ENCODE data around the gene GIMAP1. TPM values are rescaled to one million over a fixed set of nuclear protein-coding genes. Genes with fewer than 3 reads are reported as not detected.

The GIMAP1 gene
- total RNA-seq, 1 donor from 2014 or later, result not detected

GRCh38 chr7:150745876-150746275 is 29.5 kb downstream of the GIMAP1 start:
- H3K27me3 Mint-ChIP-seq (ENCODE audit: unreplicated experiment), result peaks cover 38% of the 10 kb centered on the region

GRCh38 chr7:150746921-150747320 is 30.5 kb downstream of the GIMAP1 start:
- TF ChIP-seq CTCF (IDR thresholded peaks at IDR 0.05; ENCODE audit: partially characterized antibody, unreplicated experiment), result no peak
- Mint-ChIP-seq H3K27ac (ENCODE audit: unreplicated experiment) (no peak overlapping the region), H3K27me3 (ENCODE audit: unreplicated experiment) (peaks cover 33% of the 10 kb centered on the region), H3K4me3 (ENCODE audit: unreplicated experiment) (no peak overlapping the region), H3K4me1 (ENCODE audit: low read depth, unreplicated experiment) (no peaks in the 10 kb centered on the region), H3K9me3 (ENCODE audit: unreplicated experiment) (peaks cover 2% of the 10 kb centered on the region), H3K36me3 (ENCODE audit: unreplicated experiment) (no peaks in the 10 kb centered on the region)
- no peak for DNase-seq

More at GRCh38 chr7:150745876-150746275, 29.5 kb downstream of the GIMAP1 start:
- H3K27ac Mint-ChIP-seq (ENCODE audit: unreplicated experiment), result no peak overlapping the region
- H3K36me3 Mint-ChIP-seq (ENCODE audit: unreplicated experiment), result no peaks in the 10 kb centered on the region
- peaks cover 3% of the 10 kb centered on the region for H3K9me3 Mint-ChIP-seq (ENCODE audit: unreplicated experiment)
- DNase-seq, result no peak
- no peak overlapping the region for H3K4me3 Mint-ChIP-seq (ENCODE audit: unreplicated experiment)
- TF ChIP-seq CTCF (IDR thresholded peaks at IDR 0.05; ENCODE audit: partially characterized antibody, unreplicated experiment), result no peak
- H3K4me1 Mint-ChIP-seq (ENCODE audit: low read depth, unreplicated experiment), result no peaks in the 10 kb centered on the region

- Mint-ChIP-seq H3K4me3 (ENCODE audit: unreplicated experiment) (no peak overlapping the region), H3K4me1 (ENCODE audit: low read depth, unreplicated experiment) (no peaks in the 10 kb centered on the region), H3K9me3 (ENCODE audit: unreplicated experiment) (no peaks in the 10 kb centered on the region), H3K36me3 (ENCODE audit: unreplicated experiment) (no peaks in the 10 kb centered on the region), H3K27me3 (ENCODE audit: unreplicated experiment) (peaks cover 26% of the 10 kb centered on the region), H3K27ac (ENCODE audit: unreplicated experiment) (no peak overlapping the region)
- TF ChIP-seq CTCF (IDR thresholded peaks at IDR 0.05; ENCODE audit: partially characterized antibody, unreplicated experiment), result no peak
- no peak for DNase-seq
Measured at GRCh38 chr7:150748376-150748775, 32.0 kb downstream of the GIMAP1 start.

GRCh38 chr7:150751702-150752101 is 35.3 kb downstream of the GIMAP1 start:
- H3K4me1 Mint-ChIP-seq (ENCODE audit: low read depth, unreplicated experiment), result no peaks in the 10 kb centered on the region
- peaks cover 10% of the 10 kb centered on the region for H3K27me3 Mint-ChIP-seq (ENCODE audit: unreplicated experiment)
- no peak overlapping the region for H3K4me3 Mint-ChIP-seq (ENCODE audit: unreplicated experiment)
- DNase-seq, result no peak
- no peaks in the 10 kb centered on the region for H3K36me3 Mint-ChIP-seq (ENCODE audit: unreplicated experiment)
- H3K27ac Mint-ChIP-seq (ENCODE audit: unreplicated experiment), result no peak overlapping the region
- no peaks in the 10 kb centered on the region for H3K9me3 Mint-ChIP-seq (ENCODE audit: unreplicated experiment)
- no peak for TF ChIP-seq CTCF (IDR thresholded peaks at IDR 0.05; ENCODE audit: partially characterized antibody, unreplicated experiment)

- Mint-ChIP-seq H3K4me3 (ENCODE audit: unreplicated experiment) (no peak overlapping the region), H3K4me1 (ENCODE audit: low read depth, unreplicated experiment) (no peaks in the 10 kb centered on the region), H3K36me3 (ENCODE audit: unreplicated experiment) (no peaks in the 10 kb centered on the region), H3K9me3 (ENCODE audit: unreplicated experiment) (no peaks in the 10 kb centered on the region), H3K27ac (ENCODE audit: unreplicated experiment) (no peak overlapping the region), H3K27me3 (ENCODE audit: unreplicated experiment) (peaks cover 10% of the 10 kb centered on the region)
- no peak for TF ChIP-seq CTCF (IDR thresholded peaks at IDR 0.05; ENCODE audit: partially characterized antibody, unreplicated experiment)
- DNase-seq, result no peak
Measured at GRCh38 chr7:150753239-150753638, 36.8 kb downstream of the GIMAP1 start.
